ENCODE data around the gene FYN.

Gene FYN

DNA sequence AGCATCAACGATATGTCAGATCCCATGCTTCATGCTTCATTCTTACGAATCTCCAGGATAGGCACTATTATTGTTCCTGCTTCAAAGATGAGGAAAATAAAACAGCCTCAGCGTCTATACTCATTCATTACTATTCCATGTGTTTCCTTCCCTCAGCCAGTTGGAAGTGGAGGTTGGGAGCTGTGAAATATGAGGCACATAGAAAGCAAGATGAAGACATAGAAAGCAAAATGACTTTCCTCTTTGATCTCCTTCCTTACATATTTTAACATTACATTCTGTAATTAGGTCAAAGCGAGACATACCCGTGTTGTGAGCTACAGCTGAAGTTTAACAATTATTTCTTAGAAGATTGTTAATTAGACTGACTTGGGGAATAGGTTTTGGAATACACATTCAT lies 125.4 kb downstream of the FYN start:
- no peak for TF ChIP-seq TAF1 (IDR thresholded peaks at IDR 0.05; ENCODE audit: borderline replicate concordance, low read depth, low read length)
- no peak for TF ChIP-seq POLR2A (IDR thresholded peaks at IDR 0.05; ENCODE audit: low read depth, low read length)
- no peak for TF ChIP-seq POLR2AphosphoS5 (IDR thresholded peaks at IDR 0.05; ENCODE audit: low read depth, low read length)
- FAIRE-seq (no peak), DNase-seq (ENCODE audit: insufficient read length) (no peak)

DNA sequence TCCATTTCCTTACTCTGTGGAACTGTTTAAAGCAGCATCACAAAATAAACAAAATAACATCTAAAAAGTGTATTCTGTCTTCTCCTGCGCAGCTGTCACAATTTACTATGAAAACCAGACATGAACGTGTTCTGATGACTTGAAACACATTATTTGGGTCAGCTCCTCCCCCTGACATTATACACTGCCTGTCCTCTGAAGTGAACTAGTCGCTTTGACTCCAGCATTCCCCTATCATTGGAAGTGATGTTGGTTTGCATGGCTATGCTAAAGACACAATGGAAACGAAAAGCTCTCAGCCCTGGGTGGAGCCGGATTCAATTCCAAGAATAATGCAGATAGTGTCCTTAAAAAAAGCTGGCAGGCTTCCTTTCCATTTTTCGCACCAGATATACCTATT lies 125.9 kb downstream of the FYN start:
- FAIRE-seq (no peak), DNase-seq (ENCODE audit: insufficient read length) (no peak)
- no peak for TF ChIP-seq POLR2AphosphoS5 (IDR thresholded peaks at IDR 0.05; ENCODE audit: low read depth, low read length)
- no peak for TF ChIP-seq POLR2A (IDR thresholded peaks at IDR 0.05; ENCODE audit: low read depth, low read length)
- no peak for TF ChIP-seq TAF1 (IDR thresholded peaks at IDR 0.05; ENCODE audit: borderline replicate concordance, low read depth, low read length)

DNA sequence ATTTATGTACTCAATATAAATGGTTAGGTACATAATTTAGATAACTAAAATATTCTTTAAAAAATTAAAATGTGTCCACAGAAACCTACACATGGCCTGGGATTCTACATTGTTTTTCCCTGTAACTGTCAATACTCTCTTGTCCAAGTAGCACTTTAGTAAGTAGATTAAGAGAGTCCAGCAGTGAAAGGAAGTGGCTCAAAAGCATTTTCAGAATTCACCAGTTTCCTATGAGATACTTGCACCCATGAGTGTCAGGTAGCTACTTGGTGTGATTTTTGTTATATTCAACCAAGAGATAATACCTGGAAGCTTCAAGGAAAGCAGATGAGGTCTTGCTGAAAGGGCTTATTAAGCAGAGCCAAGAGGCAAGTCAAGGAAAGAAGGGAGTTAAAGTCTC lies 126.3 kb downstream of the FYN start:
- DNase-seq (ENCODE audit: insufficient read length), result no peak
- no peak for FAIRE-seq

DNA sequence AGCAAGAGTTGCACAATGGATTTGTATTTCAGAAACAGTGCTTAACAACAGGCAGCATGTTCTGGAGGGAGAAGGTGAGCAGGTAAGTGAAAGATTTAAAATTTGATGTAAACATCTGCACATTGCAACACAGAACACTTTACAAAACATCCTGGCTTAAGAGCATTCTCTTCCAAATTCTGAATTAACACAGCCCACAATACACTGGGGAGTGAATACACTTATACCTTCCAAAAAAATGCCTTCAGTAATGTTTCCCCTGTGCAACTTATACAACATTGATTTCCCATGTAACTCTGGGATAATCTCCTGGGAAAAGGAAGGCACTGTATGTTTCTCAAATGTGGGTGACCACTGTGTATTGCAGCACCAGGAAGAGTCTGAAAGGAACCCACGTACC lies 127.6 kb downstream of the FYN start:
- FAIRE-seq (no peak), DNase-seq (ENCODE audit: insufficient read length) (no peak)
- TF ChIP-seq TAF1 (IDR thresholded peaks at IDR 0.05; ENCODE audit: borderline replicate concordance, low read depth, low read length) (no peak), POLR2AphosphoS5 (IDR thresholded peaks at IDR 0.05; ENCODE audit: low read depth, low read length) (no peak), POLR2A (IDR thresholded peaks at IDR 0.05; ENCODE audit: low read depth, low read length) (no peak)

More for the DNA sequence above, 126.3 kb downstream of the FYN start:
- TF ChIP-seq TAF1 (IDR thresholded peaks at IDR 0.05; ENCODE audit: borderline replicate concordance, low read depth, low read length) (no peak), POLR2A (IDR thresholded peaks at IDR 0.05; ENCODE audit: low read depth, low read length) (no peak), POLR2AphosphoS5 (IDR thresholded peaks at IDR 0.05; ENCODE audit: low read depth, low read length) (no peak)

DNA sequence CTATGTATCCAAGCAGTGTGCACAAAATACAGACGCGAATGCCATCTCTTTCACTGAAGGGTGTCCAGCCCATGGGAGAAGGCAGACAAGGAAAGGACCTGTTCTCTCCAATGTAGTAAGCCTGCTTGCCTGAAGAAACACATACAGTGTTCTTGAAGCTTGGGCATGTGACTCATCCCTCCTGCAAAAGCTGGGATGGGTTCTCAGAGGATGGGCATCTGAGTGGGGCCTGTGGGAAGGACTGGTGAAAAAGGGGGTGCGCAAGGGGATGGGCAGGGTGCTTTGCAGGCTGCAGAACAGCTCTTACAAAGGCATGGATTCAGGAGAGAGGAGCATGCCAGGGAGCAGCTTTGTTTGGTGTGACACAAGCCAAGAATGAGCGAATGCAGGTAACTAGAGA lies 128.1 kb downstream of the FYN start:
- DNase-seq (ENCODE audit: insufficient read length), result no peak
- FAIRE-seq, result no peak
- TF ChIP-seq TAF1 (IDR thresholded peaks at IDR 0.05; ENCODE audit: borderline replicate concordance, low read depth, low read length), result no peak
- TF ChIP-seq POLR2AphosphoS5 (IDR thresholded peaks at IDR 0.05; ENCODE audit: low read depth, low read length), result no peak
- TF ChIP-seq POLR2A (IDR thresholded peaks at IDR 0.05; ENCODE audit: low read depth, low read length), result no peak

DNA sequence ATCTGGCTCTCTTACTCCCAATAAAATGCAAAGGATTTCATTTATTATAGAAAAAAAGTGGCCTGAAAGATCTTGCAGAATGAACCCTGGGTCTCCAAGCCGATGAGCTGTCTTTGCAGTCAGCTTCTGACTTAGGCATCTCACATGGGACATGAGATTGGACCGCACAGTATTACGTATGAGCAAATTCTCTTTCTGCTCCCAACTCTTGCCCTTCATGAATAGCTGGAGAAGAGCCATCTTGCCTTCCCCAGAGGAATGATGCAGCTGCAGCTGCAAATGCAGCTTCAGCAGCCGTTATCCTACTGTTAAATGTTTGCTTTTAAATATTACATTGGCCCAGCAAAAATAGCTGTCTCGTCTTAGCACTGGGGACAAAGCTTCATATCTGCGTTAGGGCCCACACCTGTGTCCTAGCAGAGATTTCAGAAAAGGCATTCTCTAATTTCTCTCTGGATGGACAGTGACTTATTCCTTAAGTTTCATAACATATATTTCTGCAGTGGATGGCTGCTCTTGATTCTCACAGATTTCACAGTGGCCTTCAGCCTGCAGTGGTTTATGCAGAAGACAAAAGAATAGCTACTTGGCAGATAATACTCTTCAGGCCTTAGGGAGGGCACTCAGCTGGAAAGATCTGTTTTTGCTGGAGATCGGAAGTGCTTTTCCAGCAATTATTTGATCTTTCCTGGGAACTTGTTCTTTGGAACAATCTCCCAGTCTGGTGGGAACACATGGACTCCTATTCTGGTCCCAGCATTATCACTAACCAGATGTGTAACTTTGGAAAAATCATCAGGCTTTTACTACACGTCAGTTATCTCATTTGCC lies 129.2 kb downstream of the FYN start:
- no peak for DNase-seq (ENCODE audit: insufficient read length)
- TF ChIP-seq POLR2A (IDR thresholded peaks at IDR 0.05; ENCODE audit: low read depth, low read length) (no peak), POLR2AphosphoS5 (IDR thresholded peaks at IDR 0.05; ENCODE audit: low read depth, low read length) (no peak), TAF1 (IDR thresholded peaks at IDR 0.05; ENCODE audit: borderline replicate concordance, low read depth, low read length) (no peak)
- FAIRE-seq, result no peak

DNA sequence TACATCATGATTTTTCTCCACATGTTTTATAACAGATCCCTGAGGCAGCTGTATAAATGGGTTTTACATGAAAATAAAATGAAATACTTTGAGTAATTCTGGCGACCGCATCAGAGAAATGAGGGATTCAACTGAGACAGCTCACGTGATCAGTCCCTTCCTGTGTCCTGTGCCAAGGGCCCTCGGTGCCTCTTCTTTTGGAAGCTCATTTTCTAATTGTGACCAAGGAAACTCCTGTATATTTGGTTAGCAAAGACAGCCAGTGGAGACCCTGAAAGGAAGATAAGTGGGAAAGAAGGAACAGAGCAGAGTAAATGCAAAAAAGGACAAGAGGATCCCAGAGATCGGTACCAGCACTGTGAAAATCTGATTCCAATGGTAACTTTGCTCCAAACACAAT lies 129.9 kb downstream of the FYN start:
- no peak for FAIRE-seq
- no peak for DNase-seq (ENCODE audit: insufficient read length)
- TF ChIP-seq POLR2AphosphoS5 (IDR thresholded peaks at IDR 0.05; ENCODE audit: low read depth, low read length) (no peak), TAF1 (IDR thresholded peaks at IDR 0.05; ENCODE audit: borderline replicate concordance, low read depth, low read length) (no peak), POLR2A (IDR thresholded peaks at IDR 0.05; ENCODE audit: low read depth, low read length) (no peak)

DNA sequence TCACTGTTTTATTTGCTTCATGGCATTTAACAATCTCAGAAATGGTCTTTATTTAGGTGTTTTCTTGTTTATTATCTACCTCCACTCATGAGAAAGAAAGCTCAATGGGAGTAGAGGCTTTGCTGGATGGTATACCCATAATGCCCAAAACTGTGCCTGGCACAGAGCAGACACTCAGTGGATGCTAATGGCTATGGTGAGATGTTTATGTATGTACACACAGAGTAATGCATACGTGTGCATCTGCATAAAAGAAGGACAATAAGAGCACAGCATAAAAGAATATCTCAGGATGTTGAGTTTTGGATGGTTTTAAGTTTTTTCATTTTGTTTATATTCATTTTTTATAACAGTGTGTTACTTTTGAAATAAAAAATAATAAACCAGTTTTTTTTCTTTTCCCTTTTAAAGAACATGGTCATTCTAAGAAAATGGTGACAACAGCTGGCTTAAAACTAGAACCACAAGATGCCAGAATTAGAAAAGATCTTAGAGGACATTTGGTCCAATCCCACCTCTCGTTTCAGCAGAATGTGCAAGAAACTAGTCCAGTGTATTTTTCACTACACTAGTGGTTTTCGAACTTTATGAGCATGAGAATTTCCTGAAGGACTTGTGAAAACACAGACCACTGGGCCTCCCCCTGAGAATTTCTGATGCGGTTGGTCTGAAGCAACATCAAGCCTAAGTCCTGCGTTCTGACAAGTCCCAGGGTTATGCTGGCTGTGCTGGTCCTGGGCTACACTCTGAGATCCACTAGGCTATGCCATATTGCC lies 131.9 kb downstream of the FYN start:
- DNase-seq (ENCODE audit: insufficient read length) (no peak), FAIRE-seq (no peak)
- TF ChIP-seq POLR2AphosphoS5 (IDR thresholded peaks at IDR 0.05; ENCODE audit: low read depth, low read length) (no peak), TAF1 (IDR thresholded peaks at IDR 0.05; ENCODE audit: borderline replicate concordance, low read depth, low read length) (no peak), POLR2A (IDR thresholded peaks at IDR 0.05; ENCODE audit: low read depth, low read length) (no peak)

DNA sequence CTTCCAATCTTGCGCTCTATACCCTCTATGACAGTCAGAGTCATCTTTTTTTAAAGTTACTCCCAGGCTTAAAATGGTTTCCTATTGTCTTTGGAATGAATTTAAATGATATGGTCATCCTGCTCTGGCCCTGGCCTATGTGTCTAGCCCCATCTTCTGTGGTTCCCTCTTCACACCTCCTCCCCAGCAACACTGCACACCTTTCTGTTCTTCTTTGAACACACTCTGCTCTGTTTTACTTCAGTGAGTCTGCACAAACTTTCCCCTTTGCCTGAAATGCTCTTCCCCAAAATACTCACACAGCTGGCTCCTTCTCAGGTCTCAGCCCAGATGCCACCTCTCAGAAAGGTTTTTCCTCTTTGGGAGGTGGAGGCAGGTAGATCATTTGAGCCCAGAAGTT lies 132.7 kb downstream of the FYN start:
- TF ChIP-seq POLR2A (IDR thresholded peaks at IDR 0.05; ENCODE audit: low read depth, low read length), result no peak
- DNase-seq (ENCODE audit: insufficient read length), result no peak
- FAIRE-seq, result no peak

DNA sequence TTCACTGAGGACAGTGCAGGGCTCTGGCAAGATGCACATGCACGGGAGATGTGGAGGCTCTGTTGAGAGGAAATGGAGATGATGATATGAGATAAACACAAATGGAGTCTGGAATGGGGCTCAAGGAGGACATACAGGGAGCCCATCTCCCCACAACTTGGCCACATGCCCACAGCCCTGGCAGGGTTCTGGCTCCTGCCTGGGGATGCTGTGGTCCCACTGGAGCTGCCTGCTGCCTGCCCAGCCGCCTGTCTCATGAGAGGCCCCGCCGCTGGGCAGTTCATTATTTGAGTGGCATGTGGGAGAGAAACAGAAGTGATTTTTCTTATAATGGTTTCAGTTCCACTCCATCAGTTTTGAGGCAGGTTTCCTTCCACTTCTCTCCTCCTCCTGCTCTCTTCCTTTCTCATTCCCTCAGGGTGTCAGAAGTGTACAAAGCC lies 134.0 kb downstream of the FYN start:
- DNase-seq (ENCODE audit: insufficient read length) (no peak), FAIRE-seq (no peak)
- TF ChIP-seq TAF1 (IDR thresholded peaks at IDR 0.05; ENCODE audit: borderline replicate concordance, low read depth, low read length), result no peak
- TF ChIP-seq POLR2AphosphoS5 (IDR thresholded peaks at IDR 0.05; ENCODE audit: low read depth, low read length), result no peak
- no peak for TF ChIP-seq POLR2A (IDR thresholded peaks at IDR 0.05; ENCODE audit: low read depth, low read length)

DNA sequence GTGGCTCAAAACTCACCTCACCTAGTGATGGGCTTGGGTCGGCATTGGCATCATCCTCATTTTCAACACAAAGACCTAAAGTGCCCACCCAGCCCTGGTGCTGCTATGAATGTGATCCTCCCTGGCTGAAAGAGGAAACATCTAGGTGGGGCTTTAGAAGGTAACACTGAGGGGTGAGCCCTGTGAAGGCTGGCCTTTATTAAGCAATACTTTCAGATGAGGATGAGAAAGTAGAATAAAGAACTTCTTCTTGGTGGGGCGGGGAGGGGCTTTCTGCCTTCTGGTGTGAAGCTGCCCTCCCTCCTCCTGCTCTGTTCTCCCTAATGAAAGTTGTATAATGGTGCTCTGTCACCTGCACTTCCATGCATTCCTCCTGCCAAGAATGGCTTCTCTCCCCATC lies 134.6 kb downstream of the FYN start:
- FAIRE-seq, result no peak
- TF ChIP-seq POLR2AphosphoS5 (IDR thresholded peaks at IDR 0.05; ENCODE audit: low read depth, low read length) (no peak), TAF1 (IDR thresholded peaks at IDR 0.05; ENCODE audit: borderline replicate concordance, low read depth, low read length) (no peak), POLR2A (IDR thresholded peaks at IDR 0.05; ENCODE audit: low read depth, low read length) (no peak)

DNA sequence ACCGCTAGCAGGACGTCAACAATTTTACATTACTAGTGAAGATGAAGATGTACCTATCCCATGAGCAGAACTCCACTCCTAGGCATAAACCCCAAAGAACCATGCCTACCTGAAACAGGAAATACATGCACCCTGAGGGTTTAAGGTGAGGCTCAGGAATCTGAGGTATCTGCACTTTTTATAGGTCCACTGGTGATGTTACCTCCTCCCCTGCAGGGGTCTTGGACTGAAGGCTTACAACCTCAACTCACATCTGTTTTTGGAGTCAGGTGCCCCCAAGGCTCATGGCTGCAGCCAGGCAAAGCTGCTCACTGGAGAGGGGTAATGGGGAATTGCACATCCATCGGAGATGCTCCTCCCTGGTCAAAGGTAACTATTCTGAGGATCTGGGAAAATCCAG lies 135.1 kb downstream of the FYN start:
- FAIRE-seq, result no peak
- DNase-seq (ENCODE audit: insufficient read length), result no peak
- TF ChIP-seq POLR2A (IDR thresholded peaks at IDR 0.05; ENCODE audit: low read depth, low read length) (no peak), POLR2AphosphoS5 (IDR thresholded peaks at IDR 0.05; ENCODE audit: low read depth, low read length) (no peak), TAF1 (IDR thresholded peaks at IDR 0.05; ENCODE audit: borderline replicate concordance, low read depth, low read length) (no peak)

More for the DNA sequence above, 134.6 kb downstream of the FYN start:
- no peak for DNase-seq (ENCODE audit: insufficient read length)
